IMR-90 (cell line): ENCODE data around the gene LRP1B. TPM values are rescaled to one million over a fixed set of nuclear protein-coding genes. Genes with fewer than 3 reads are reported as not detected.

Source experiments
- ATAC-seq: fragments of 200-7000 bp; cut with Tn5 transposase; 2 replicates; pipeline ENCODE4 v1.9.1; 2020; ENCODE audit warnings: low read depth, mild to moderate bottlenecking, moderate library complexity
- BruUV-seq: library from RNA; stranded (reverse); fragments of 400-500 nt; replicated peaks from 2 replicates; lab custom pipeline; 2021; lab: Mats Ljungman, UMichigan
- CTCF ChIA-PET: fragments of 300-600 bp; formaldehyde crosslinking; extraction: SDS; loops from one replicate; lab custom pipeline; 2021; ENCODE audit warnings: antibody characterized with exemption; lab: Yijun Ruan, JAX
- POLR2A ChIA-PET: fragments of 300-600 bp; sonication (Branson Sonifier 250); formaldehyde crosslinking; loops from one replicate; lab custom pipeline; 2022; ENCODE audit warnings: antibody characterized with exemption; ENCODE audit not compliant: unreplicated experiment; lab: Charles Lee
- DNase-seq: peaks from one replicate; pipeline ENCODE4 v3.0.0; 2013
- H2AFZ ChIP-seq: replicated peaks from 2 replicates; pipeline ENCODE3; 2013; ENCODE audit warnings: low read length, mild to moderate bottlenecking; ENCODE audit not compliant: poor library complexity
- H2AK5ac ChIP-seq: 2 replicates; pipeline ENCODE4 v1.6.1; 2013; ENCODE audit warnings: low read depth, low read length, inconsistent platforms
- H2AK9ac ChIP-seq: replicated peaks from 2 replicates; pipeline ENCODE3; 2013; ENCODE audit warnings: mild to moderate bottlenecking, low read depth, low read length, moderate library complexity; ENCODE audit not compliant: poor library complexity
- H2BK120ac ChIP-seq: 2 replicates; pipeline ENCODE4 v1.6.1; 2013; ENCODE audit warnings: low read depth, low read length, inconsistent platforms
- H2BK15ac ChIP-seq: 3 replicates; pipeline ENCODE4 v1.6.1; 2013; ENCODE audit warnings: low read depth, low read length, inconsistent platforms
- H2BK20ac ChIP-seq: 2 replicates; pipeline ENCODE4 v1.6.1; 2013; ENCODE audit warnings: low read depth, mild to moderate bottlenecking, inconsistent platforms, low read length, moderate library complexity
- H2BK5ac ChIP-seq: 2 replicates; pipeline ENCODE4 v1.6.1; 2013; ENCODE audit warnings: mild to moderate bottlenecking, low read depth, low read length, inconsistent platforms; ENCODE audit not compliant: poor library complexity, severe bottlenecking
- H3K14ac ChIP-seq: replicated peaks from 2 replicates; pipeline ENCODE4 v1.6.1; 2013; ENCODE audit warnings: low read depth, low read length, inconsistent platforms
- H3K18ac ChIP-seq: 2 replicates; pipeline ENCODE4 v1.6.1; 2013; ENCODE audit warnings: low read depth, low read length, control low read depth
- H3K23ac ChIP-seq: 2 replicates; pipeline ENCODE4 v1.6.1; 2013; ENCODE audit warnings: low read depth, low read length, inconsistent platforms
- H3K27ac ChIP-seq: 2 replicates; pipeline ENCODE4 v1.5.1; 2013; ENCODE audit warnings: mild to moderate bottlenecking, control low read depth, low read length; ENCODE audit not compliant: insufficient read depth
- H3K27me3 ChIP-seq: 2 replicates; pipeline ENCODE4 v1.6.1; 2013; ENCODE audit warnings: low read length; ENCODE audit not compliant: control insufficient read depth, insufficient read depth
- H3K36me3 ChIP-seq: 2 replicates; pipeline ENCODE4 v1.6.1; 2013; ENCODE audit warnings: low read length, mixed read lengths; ENCODE audit not compliant: control insufficient read depth, insufficient read depth
- H3K4ac ChIP-seq: 2 replicates; pipeline ENCODE4 v1.6.1; 2013; ENCODE audit warnings: low read depth, low read length, inconsistent platforms
- H3K4me1 ChIP-seq: 2 replicates; pipeline ENCODE4 v1.6.1; 2013; ENCODE audit warnings: low read length, mixed read lengths; ENCODE audit not compliant: control insufficient read depth, insufficient read depth
- H3K4me2 ChIP-seq: 2 replicates; pipeline ENCODE4 v1.6.1; 2013; ENCODE audit warnings: low read depth, mild to moderate bottlenecking, control low read depth, low read length, moderate library complexity
- H3K4me3 ChIP-seq: 2 replicates; pipeline ENCODE4 v1.5.1; 2013; ENCODE audit warnings: low read depth, mild to moderate bottlenecking, control low read depth, low read length, moderate library complexity; ENCODE audit not compliant: insufficient read depth
- H3K56ac ChIP-seq: 2 replicates; pipeline ENCODE4 v1.6.1; 2013; ENCODE audit warnings: low read length, inconsistent platforms; ENCODE audit not compliant: insufficient read depth; ENCODE audit errors: extremely low read depth
- H3K79me1 ChIP-seq, 2 experiments: 2 replicates each; pipeline ENCODE4 v1.6.1; 2013; ENCODE audit warnings: low read length in 2 of 2, inconsistent platforms in 1 of 2, low read depth in 1 of 2
- H3K9ac ChIP-seq: 2 replicates; pipeline ENCODE4 v1.6.1; 2013; ENCODE audit warnings: low read depth, low read length, control low read depth
- H3K9me1 ChIP-seq: 2 replicates; pipeline ENCODE4 v1.6.1; 2013; ENCODE audit warnings: low read length, inconsistent platforms; ENCODE audit not compliant: insufficient read depth
- H3K9me3 ChIP-seq: 2 replicates; pipeline ENCODE4 v1.6.1; 2013; ENCODE audit warnings: low read length; ENCODE audit not compliant: control insufficient read depth, insufficient read depth
- H4K20me1 ChIP-seq: 2 replicates; pipeline ENCODE4 v1.6.1; 2013; ENCODE audit warnings: low read length, inconsistent platforms; ENCODE audit not compliant: insufficient read depth
- H4K5ac ChIP-seq: 2 replicates; pipeline ENCODE4 v1.6.1; 2013; ENCODE audit warnings: mild to moderate bottlenecking, low read depth, low read length, control low read depth
- H4K8ac ChIP-seq, 2 experiments: 2 replicates each; pipeline ENCODE4 v1.6.1; 2013; ENCODE audit warnings: low read depth in 2 of 2, low read length in 2 of 2, control low read depth in 1 of 2, inconsistent platforms in 1 of 2
- H4K91ac ChIP-seq: 2 replicates; pipeline ENCODE4 v1.6.1; 2013; ENCODE audit warnings: low read depth, low read length, inconsistent platforms; ENCODE audit not compliant: insufficient read depth
- CHD1 ChIP-seq: IDR thresholded peaks from 2 replicates; pipeline ENCODE4 v1.6.1; 2012; ENCODE audit warnings: low read depth, low read length, improper control_type of control experiment
- WGBS, 2 experiments: methylation state at CpG; one replicate each; pipeline versions ENCODE4 v1.1.5 to v1.1.7; 2013; ENCODE audit warnings: missing lambda C conversion rate in 2 of 2; ENCODE audit not compliant: insufficient read length in 1 of 2; ENCODE audit errors: extremely low coverage in 2 of 2; 5-methylcytosine and 5-hydroxymethylcytosine counted together
- dilution Hi-C: fragments of 300-500 bp; cut with HindIII; formaldehyde crosslinking; loops from one replicate; pipeline ENCODE4 v1.14.3; 2018; ENCODE audit warnings: low sequenced_read_pairs; ENCODE audit not compliant: unreplicated experiment
- in situ Hi-C: fragments of 300-500 bp; cut with MboI; formaldehyde crosslinking; loops from 3 replicates; pipeline ENCODE4 v1.14.3; 2019; ENCODE audit warnings: low sequenced_read_pairs, inconsistent platforms, mixed read lengths
- intact Hi-C: fragments of 100-400 bp; cut with micrococcal nuclease; formaldehyde crosslinking; loops from 2 replicates; pipeline ENCODE4 v1.10.0; 2022
- polyA plus RNA-seq, 3 experiments: library from polyadenylated mRNA; depleted of rRNA; stranded (reverse); fragments of >200 nt; gene quantifications; 2 replicates each; pipeline ENCODE4 v1.2.3, GENCODE V29; 2012; ENCODE audit warnings: low replicate concordance in 1 of 3
- total RNA-seq: library from RNA; depleted of rRNA; stranded (reverse); fragments of >200 nt; gene quantifications from 2 replicates; pipeline ENCODE4 v1.2.3, GENCODE V29; 2012

LRP1B gene
- total and polyA plus RNA-seq, 2 of the 4 experiments (the other 2 are of a cell fraction): under 0.01 to 0.02 TPM

GRCh38 chr2:141654311-141654710, 476.5 kb downstream of the LRP1B start:
- no peak overlapping the region for H3K56ac ChIP-seq
- no peaks in the 10 kb centered on the region for H3K79me1 ChIP-seq
- no peaks in the 10 kb centered on the region for H3K9me1 ChIP-seq
- no peak overlapping the region for H3K4me2 ChIP-seq
- CTCF ChIA-PET: no interaction called here
- BruUV-seq: no TSS peak
- H3K9ac ChIP-seq: no peak overlapping the region
- no peaks in the 10 kb centered on the region for H3K36me3 ChIP-seq
- no peak overlapping the region for H3K14ac ChIP-seq
- H3K23ac ChIP-seq: no peak overlapping the region
- H3K4me1 ChIP-seq: no peaks in the 10 kb centered on the region
- H2BK120ac ChIP-seq: no peak overlapping the region
- dilution Hi-C loops (no loop called here), intact Hi-C loops (no loop called here), in situ Hi-C loops (no loop called here)
- no peaks in the 10 kb centered on the region for H3K27me3 ChIP-seq
- H4K5ac ChIP-seq: no peak overlapping the region
- H2BK15ac ChIP-seq: no peak overlapping the region
- no peak for DNase-seq
- no CpG with 5 or more reads among the region's 1 CpG for WGBS, 2 experiments
- H3K4ac ChIP-seq: no peak overlapping the region
- H4K20me1 ChIP-seq: no peaks in the 10 kb centered on the region
- H4K8ac ChIP-seq: no peak overlapping the region
- no peak overlapping the region for H3K4me3 ChIP-seq
- POLR2A ChIA-PET: no interaction called here
- H4K91ac ChIP-seq: no peak overlapping the region
- no peak overlapping the region for H3K27ac ChIP-seq
- no peak for ATAC-seq
- no peak overlapping the region for H2AFZ ChIP-seq
- no peaks in the 10 kb centered on the region for H3K9me3 ChIP-seq
- H3K18ac ChIP-seq: no peak overlapping the region
- no peak overlapping the region for H2BK20ac ChIP-seq
- H2BK5ac ChIP-seq: no peak overlapping the region
- H2AK9ac ChIP-seq: no peak overlapping the region
- TF ChIP-seq CHD1: no peak
- H2AK5ac ChIP-seq: no peak overlapping the region
